MCF 10A (cell line): ENCODE results near the gene HNRNPDL. TPM values are rescaled to one million over a fixed set of nuclear protein-coding genes. Genes with fewer than 3 reads are reported as not detected.

Source experiments
- BruUV-seq: library from RNA; stranded (reverse); fragments of 400-500 nt; replicated peaks from 2 replicates; lab custom pipeline; 2021; lab: Mats Ljungman, UMichigan
- CTCF ChIA-PET: fragments of 300-600 bp; sonication (Branson Sonifier 250); formaldehyde crosslinking; extraction: SDS; loops from one replicate; lab custom pipeline; 2021; ENCODE audit warnings: antibody characterized with exemption, inconsistent platforms; lab: Yijun Ruan, JAX
- POLR2A ChIA-PET: fragments of 300-600, 350-650 bp; sonication (Branson Sonifier 250); formaldehyde crosslinking; extraction: SDS; loops from one replicate; lab custom pipeline; 2020; ENCODE audit warnings: antibody characterized with exemption, inconsistent platforms; lab: Yijun Ruan, JAX
- DNase-seq: peaks from one replicate; pipeline ENCODE4 v3.0.0-alpha.2; 2018; ENCODE audit not compliant: unreplicated experiment
- H3K27ac Mint-ChIP-seq: one replicate; pipeline ENCODE4 v1.8.0; 2022; ENCODE audit warnings: mild to moderate bottlenecking, low read depth, mixed read lengths; ENCODE audit not compliant: unreplicated experiment
- H3K27me3 Mint-ChIP-seq: one replicate; pipeline ENCODE4 v1.8.0; 2022; ENCODE audit warnings: mixed read lengths; ENCODE audit not compliant: insufficient read depth, unreplicated experiment
- H3K36me3 Mint-ChIP-seq: one replicate; pipeline ENCODE4 v1.8.0; 2022; ENCODE audit warnings: mild to moderate bottlenecking, moderate library complexity, mixed read lengths; ENCODE audit not compliant: insufficient read depth, unreplicated experiment
- H3K4me1 Mint-ChIP-seq: one replicate; pipeline ENCODE4 v1.8.0; 2022; ENCODE audit warnings: mixed read lengths; ENCODE audit not compliant: insufficient read depth, unreplicated experiment
- H3K4me3 Mint-ChIP-seq: one replicate; pipeline ENCODE4 v1.8.0; 2022; ENCODE audit warnings: mild to moderate bottlenecking, moderate library complexity, mixed read lengths; ENCODE audit not compliant: unreplicated experiment
- H3K9me3 Mint-ChIP-seq: one replicate; pipeline ENCODE4 v1.8.0; 2022; ENCODE audit warnings: mixed read lengths; ENCODE audit not compliant: unreplicated experiment
- intact Hi-C: fragments of 100-400 bp; cut with micrococcal nuclease; formaldehyde crosslinking; loops from 2 replicates; pipeline ENCODE4 v1.14.1; 2022
- total RNA-seq: library from RNA; stranded (reverse); gene quantifications from 2 replicates; pipeline ENCODE4 v1.2.3, GENCODE V29; 2022
- TF ChIP-seq, protein P1 (sequence below): fragments of 200-600 bp; IDR thresholded peaks from one replicate; pipeline ENCODE4 v1.8.0; 2022; ENCODE audit warnings: antibody characterized with exemption, mild to moderate bottlenecking; ENCODE audit not compliant: unreplicated experiment

The HNRNPDL gene
- total RNA-seq, 1 experiment from 2014 or later = 222 TPM

DNA sequence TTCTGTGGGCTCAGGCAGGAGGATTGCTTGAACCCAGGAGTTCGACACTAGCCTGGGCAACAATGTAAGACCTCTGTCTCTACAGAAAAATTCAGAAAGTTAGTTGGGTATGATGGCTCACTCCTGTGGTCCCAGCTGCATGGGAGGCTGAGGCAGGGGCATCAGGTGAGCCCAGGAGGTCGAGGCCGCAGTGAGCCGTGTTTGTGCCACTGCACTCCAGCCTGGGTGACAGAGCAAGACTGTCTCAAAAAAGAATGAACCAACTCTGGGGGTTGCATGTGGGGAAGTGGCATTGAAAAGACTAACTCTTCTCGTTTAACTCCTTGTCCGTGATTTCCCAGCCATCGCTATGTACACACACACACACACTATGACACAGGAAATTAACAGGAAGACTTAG, 27.0 kb upstream of the HNRNPDL start:
- ChIA-PET POLR2A (no interaction called here), CTCF (no interaction called here)
- Mint-ChIP-seq H3K36me3 (peaks cover 52% of the 10 kb centered on the region), H3K27me3 (no peaks in the 10 kb centered on the region), H3K9me3 (no peaks in the 10 kb centered on the region), H3K27ac (no peak overlapping the region), H3K4me3 (no peak overlapping the region), H3K4me1 (peaks cover 6% of the 10 kb centered on the region)
- no TSS peak for BruUV-seq
- TF ChIP-seq, protein P1, sequence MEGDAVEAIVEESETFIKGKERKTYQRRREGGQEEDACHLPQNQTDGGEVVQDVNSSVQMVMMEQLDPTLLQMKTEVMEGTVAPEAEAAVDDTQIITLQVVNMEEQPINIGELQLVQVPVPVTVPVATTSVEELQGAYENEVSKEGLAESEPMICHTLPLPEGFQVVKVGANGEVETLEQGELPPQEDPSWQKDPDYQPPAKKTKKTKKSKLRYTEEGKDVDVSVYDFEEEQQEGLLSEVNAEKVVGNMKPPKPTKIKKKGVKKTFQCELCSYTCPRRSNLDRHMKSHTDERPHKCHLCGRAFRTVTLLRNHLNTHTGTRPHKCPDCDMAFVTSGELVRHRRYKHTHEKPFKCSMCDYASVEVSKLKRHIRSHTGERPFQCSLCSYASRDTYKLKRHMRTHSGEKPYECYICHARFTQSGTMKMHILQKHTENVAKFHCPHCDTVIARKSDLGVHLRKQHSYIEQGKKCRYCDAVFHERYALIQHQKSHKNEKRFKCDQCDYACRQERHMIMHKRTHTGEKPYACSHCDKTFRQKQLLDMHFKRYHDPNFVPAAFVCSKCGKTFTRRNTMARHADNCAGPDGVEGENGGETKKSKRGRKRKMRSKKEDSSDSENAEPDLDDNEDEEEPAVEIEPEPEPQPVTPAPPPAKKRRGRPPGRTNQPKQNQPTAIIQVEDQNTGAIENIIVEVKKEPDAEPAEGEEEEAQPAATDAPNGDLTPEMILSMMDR = no peak
- no peak for DNase-seq
- intact Hi-C loops = no loop called here

GRCh38 chr4:82452026-82452425, 21.8 kb upstream of the HNRNPDL start:
- BruUV-seq = no TSS peak
- H3K27ac Mint-ChIP-seq = peak overlapping the region; percentile 7
- H3K9me3 Mint-ChIP-seq = no peaks in the 10 kb centered on the region
- intact Hi-C loops = no loop called here
- no peaks in the 10 kb centered on the region for H3K4me1 Mint-ChIP-seq
- CTCF ChIA-PET = interaction anchor here (0.5 to 1.5 kb wide), 3 partner anchors 10 to 808 kb away, joined by 3 to 8 read pairs (median 4); no protein-coding TSS in a partner anchor
- H3K27me3 Mint-ChIP-seq = no peaks in the 10 kb centered on the region
- TF ChIP-seq, protein P1 = no peak
- POLR2A ChIA-PET = no interaction called here
- H3K36me3 Mint-ChIP-seq = peaks cover 63% of the 10 kb centered on the region
- H3K4me3 Mint-ChIP-seq = no peak overlapping the region
- no peak for DNase-seq

- BruUV-seq = no TSS peak
Observed at GRCh38 chr4:82450966-82451755, 20.9 kb upstream of the HNRNPDL start.

DNA sequence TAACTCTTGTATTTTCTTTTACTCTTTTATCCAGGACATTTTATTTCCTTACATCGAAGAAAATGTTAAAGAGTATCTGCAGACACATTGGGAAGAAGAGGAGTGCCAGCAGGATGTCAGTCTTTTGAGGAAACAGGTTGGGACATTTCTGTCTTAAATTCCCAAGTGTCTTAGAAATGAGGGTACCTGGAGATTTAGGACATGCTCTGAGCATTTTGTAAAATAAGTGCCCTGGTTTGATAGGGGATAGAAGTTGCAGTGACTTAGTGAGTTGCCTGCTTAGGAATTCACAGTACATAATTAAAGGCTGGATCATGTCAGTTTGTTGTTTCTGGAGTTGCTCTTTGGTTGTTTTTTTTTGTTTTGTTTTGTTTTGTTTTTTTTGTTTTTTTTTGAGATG, 17.6 kb upstream of the HNRNPDL start:
- H3K4me1 Mint-ChIP-seq = no peaks in the 10 kb centered on the region
- DNase-seq = no peak
- intact Hi-C loops = no loop called here
- TF ChIP-seq, protein P1 = no peak
- ChIA-PET CTCF (interaction anchor here (0.7 kb wide), 1 partner anchor 72 kb away, joined by 3 read pairs; no protein-coding TSS in a partner anchor), POLR2A (interaction anchor here (0.5 kb wide), 1 partner anchor 16 kb away, joined by 5 read pairs; no protein-coding TSS in a partner anchor)
- H3K9me3 Mint-ChIP-seq = no peaks in the 10 kb centered on the region
- no TSS peak for BruUV-seq
- H3K4me3 Mint-ChIP-seq = no peak overlapping the region
- H3K27me3 Mint-ChIP-seq = no peaks in the 10 kb centered on the region
- no peak overlapping the region for H3K27ac Mint-ChIP-seq
- H3K36me3 Mint-ChIP-seq = peaks cover 46% of the 10 kb centered on the region

More at GRCh38 chr4:82450966-82451755, 20.9 kb upstream of the HNRNPDL start:
- no peaks in the 10 kb centered on the region for H3K4me1 Mint-ChIP-seq
- H3K27me3 Mint-ChIP-seq = no peaks in the 10 kb centered on the region
- H3K36me3 Mint-ChIP-seq = peaks cover 54% of the 10 kb centered on the region
- H3K4me3 Mint-ChIP-seq = no peak overlapping the region
- no peaks in the 10 kb centered on the region for H3K9me3 Mint-ChIP-seq
- DNase-seq = no peak
- TF ChIP-seq, protein P1 = no peak
- intact Hi-C loops = no loop called here
- ChIA-PET CTCF (interaction anchor here (1.0 kb wide), 1 partner anchor 809 kb away, joined by 4 read pairs; no protein-coding TSS in a partner anchor), POLR2A (interaction anchor here (0.8 kb wide), 1 partner anchor 13 kb away, joined by 3 read pairs; no protein-coding TSS in a partner anchor)
- peak overlapping the region; percentile 7 for H3K27ac Mint-ChIP-seq
